HL-60/S4 treated with retinoic acid at 250 ng/mL for 4 days and 3 days (cell line): ENCODE measurements around the gene PPP4R2.

ENCODE experiments used
- in situ Hi-C: fragments of 300-500 bp; cut with MboI; formaldehyde crosslinking; loops from 2 replicates; pipeline ENCODE4 v1.7.0; 2022; ENCODE audit warnings: low sequenced_read_pairs

The PPP4R2 gene

GRCh38 chr3:73021301-73021835 lies 24.8 kb downstream of the PPP4R2 start:
- in situ Hi-C loops, result no loop called here

- in situ Hi-C loops, result no loop called here
These were observed 28.2 kb downstream of the PPP4R2 start for GRCh38 chr3:73024836-73025235.

GRCh38 chr3:73026111-73026759 lies 29.6 kb downstream of the PPP4R2 start:
- in situ Hi-C loops, result no loop called here

GRCh38 chr3:73026760-73027113 lies 30.1 kb downstream of the PPP4R2 start:
- in situ Hi-C loops, result no loop called here

GRCh38 chr3:73028803-73029202 lies 32.2 kb downstream of the PPP4R2 start:
- in situ Hi-C loops, result no loop called here

- in situ Hi-C loops, result no loop called here
These were observed 32.7 kb downstream of the PPP4R2 start for GRCh38 chr3:73029321-73029796.

GRCh38 chr3:73030073-73030597 lies 33.5 kb downstream of the PPP4R2 start:
- in situ Hi-C loops, result no loop called here

GRCh38 chr3:73031573-73032103 lies 35.0 kb downstream of the PPP4R2 start:
- in situ Hi-C loops, result no loop called here

- in situ Hi-C loops, result no loop called here
These were observed 40.3 kb downstream of the PPP4R2 start for GRCh38 chr3:73036694-73037591.

GRCh38 chr3:73041537-73041936 lies 44.9 kb downstream of the PPP4R2 start:
- in situ Hi-C loops, result no loop called here

- in situ Hi-C loops, result no loop called here
These were observed 46.8 kb downstream of the PPP4R2 start for GRCh38 chr3:73043414-73043813.

- in situ Hi-C loops, result no loop called here
These were observed 48.8 kb downstream of the PPP4R2 start for GRCh38 chr3:73045391-73045790.

GRCh38 chr3:73046195-73046594 lies 49.6 kb downstream of the PPP4R2 start:
- in situ Hi-C loops, result no loop called here

GRCh38 chr3:73049319-73049718 lies 52.7 kb downstream of the PPP4R2 start:
- in situ Hi-C loops, result no loop called here

GRCh38 chr3:73052857-73053256 lies 56.2 kb downstream of the PPP4R2 start:
- in situ Hi-C loops, result loop anchor here (25.0 kb wide), 1 partner anchor 116 kb away; no protein-coding TSS in a partner anchor

- in situ Hi-C loops, result loop anchor here (25.0 kb wide), 1 partner anchor 118 kb away; no protein-coding TSS in a partner anchor
These were observed 59.0 kb downstream of the PPP4R2 start for GRCh38 chr3:73055583-73055982.

GRCh38 chr3:73056014-73056844 lies 59.6 kb downstream of the PPP4R2 start:
- in situ Hi-C loops, result loop anchor here (25.0 kb wide), 1 partner anchor 119 kb away; no protein-coding TSS in a partner anchor

- in situ Hi-C loops, result loop anchor here (25.0 kb wide), 1 partner anchor 119 kb away; no protein-coding TSS in a partner anchor
These were observed 60.2 kb downstream of the PPP4R2 start for GRCh38 chr3:73056845-73057150.

- in situ Hi-C loops, result loop anchor here (25.0 kb wide), 1 partner anchor 123 kb away; no protein-coding TSS in a partner anchor
These were observed 63.7 kb downstream of the PPP4R2 start for GRCh38 chr3:73060302-73060723.

GRCh38 chr3:73061416-73061815 lies 64.8 kb downstream of the PPP4R2 start, which contains the start of gene EBLN2:
TSS of gene EBLN2 (plus strand) at chr3:73061659. CDS start at chr3:73062082, 423 bp downstream.
- in situ Hi-C loops, result loop anchor here (25.0 kb wide), 1 partner anchor 124 kb away; no protein-coding TSS in a partner anchor
